ENCODE results near the gene RORC. TPM values are rescaled to one million over a fixed set of nuclear protein-coding genes. Genes with fewer than 3 reads are reported as not detected.

RORC gene
- total RNA-seq, 2 donors from 2014 or later: 9.1 to 10.3 TPM

- H3K9me3 ChIP-seq: no peaks in the 10 kb centered on the region
- no peaks in the 10 kb centered on the region for H3K4me1 ChIP-seq
- H3K27ac ChIP-seq: no peak overlapping the region
- no peaks in the 10 kb centered on the region for H3K27me3 ChIP-seq
- TF ChIP-seq CTCF (IDR thresholded peaks at IDR 0.05): no peak
- H3K4me3 ChIP-seq: no peak overlapping the region
- no peaks in the 10 kb centered on the region for H3K36me3 ChIP-seq
- no peak for DNase-seq (ENCODE audit: low spot score)
These were observed 35.7 kb upstream of the RORC start for GRCh38 chr1:151867321-151867720.

GRCh38 chr1:151864411-151864810, 32.8 kb upstream of the RORC start:
- Histone ChIP-seq H3K36me3 (no peaks in the 10 kb centered on the region), H3K27me3 (no peaks in the 10 kb centered on the region), H3K9me3 (no peaks in the 10 kb centered on the region), H3K27ac (no peak overlapping the region), H3K4me3 (no peak overlapping the region), H3K4me1 (no peaks in the 10 kb centered on the region)
- no peak for DNase-seq (ENCODE audit: low spot score)
- no peak for TF ChIP-seq CTCF (IDR thresholded peaks at IDR 0.05)

- Histone ChIP-seq H3K9me3 (no peaks in the 10 kb centered on the region), H3K4me3 (no peak overlapping the region), H3K4me1 (no peaks in the 10 kb centered on the region), H3K27ac (no peak overlapping the region), H3K27me3 (no peaks in the 10 kb centered on the region), H3K36me3 (no peaks in the 10 kb centered on the region)
- DNase-seq (ENCODE audit: low spot score): no peak
- TF ChIP-seq CTCF (IDR thresholded peaks at IDR 0.05): no peak
These were observed 31.0 kb upstream of the RORC start for GRCh38 chr1:151862604-151863003.

- no peak for TF ChIP-seq CTCF (IDR thresholded peaks at IDR 0.05)
- Histone ChIP-seq H3K4me3 (no peak overlapping the region), H3K27me3 (no peaks in the 10 kb centered on the region), H3K9me3 (no peaks in the 10 kb centered on the region), H3K4me1 (peaks cover 0 to 5% of the 10 kb centered on the region in 2 donors), H3K27ac (no peak overlapping the region), H3K36me3 (no peaks in the 10 kb centered on the region)
- no peak for DNase-seq (ENCODE audit: low spot score)
These were observed 29.0 kb upstream of the RORC start for GRCh38 chr1:151860504-151861187.

GRCh38 chr1:151859891-151860293, 28.3 kb upstream of the RORC start:
- H3K36me3 ChIP-seq: no peaks in the 10 kb centered on the region
- no peak overlapping the region for H3K27ac ChIP-seq
- no peak overlapping the region for H3K4me3 ChIP-seq
- no peak for DNase-seq (ENCODE audit: low spot score)
- H3K27me3 ChIP-seq: no peaks in the 10 kb centered on the region
- TF ChIP-seq CTCF (IDR thresholded peaks at IDR 0.05): no peak
- peaks cover 0 to 12% of the 10 kb centered on the region in 2 donors for H3K4me1 ChIP-seq
- no peaks in the 10 kb centered on the region for H3K9me3 ChIP-seq

Data from right atrium auricular region (tissue), 2 donors.